Breast epithelium (tissue), 4 donors: Measurements from ENCODE around the gene FAM184B. TPM values are rescaled to one million over a fixed set of nuclear protein-coding genes. Genes with fewer than 3 reads are reported as not detected.
"Not testable (repeated sequence)": the region's sequence is repeated elsewhere in the genome, so short reads cannot be mapped to it uniquely, and the experiment has no call there.

Source experiments
- DNase-seq, 2 donors: peaks; one replicate each; pipeline ENCODE4 v3.0.0-alpha.2; 2019; ENCODE audit warnings: low spot score in 2 of 2
- H3K27ac ChIP-seq, 2 donors: fragments of 200-600 bp; sonication (generic) in 1 of 2; one replicate each; pipeline ENCODE4 v1.5.1; 2016 to 2019; ENCODE audit warnings: mild to moderate bottlenecking in 1 of 2
- H3K27me3 ChIP-seq, 2 donors: fragments of 200-600 bp; sonication (generic) in 1 of 2; one replicate each; pipeline versions ENCODE4 v1.5.1 to v1.6.0; 2017 to 2019; ENCODE audit warnings: control low read depth in 1 of 2, mild to moderate bottlenecking in 1 of 2
- H3K36me3 ChIP-seq: fragments of 200-600 bp; one replicate; pipeline ENCODE4 v1.5.1; 2019
- H3K4me1 ChIP-seq, 2 donors: fragments of 200-600 bp; sonication (generic); one replicate each; pipeline ENCODE4 v1.5.1; 2016 to 2019; ENCODE audit warnings: control low read depth in 1 of 2
- H3K4me3 ChIP-seq, 3 donors: fragments of 200-600 bp; sonication (generic); 1 replicate in 2 of 3; 2 replicates in 1 of 3; pipeline ENCODE4 v1.5.1; 2016 to 2019; ENCODE audit warnings: mild to moderate bottlenecking in 3 of 3, moderate library complexity in 2 of 3
- H3K9me3 ChIP-seq, 2 donors: fragments of 200-600 bp; sonication (generic) in 1 of 2; one replicate each; pipeline ENCODE4 v1.5.1; 2016 to 2019; ENCODE audit warnings: control low read depth in 1 of 2
- POLR2A ChIP-seq: fragments of 450-650 bp; IDR thresholded peaks from one replicate; pipeline ENCODE4 v1.6.1; 2016; ENCODE audit warnings: antibody characterized with exemption, mild to moderate bottlenecking, moderate library complexity
- POLR2AphosphoS5 ChIP-seq, 3 donors: sonication (generic); formaldehyde crosslinking; IDR thresholded peaks; one replicate each; pipeline ENCODE4 v1.6.1; 2017; ENCODE audit warnings: antibody characterized with exemption in 3 of 3
- intact Hi-C: fragments of 100-400 bp; cut with DNase I; formaldehyde crosslinking; loops from one replicate; pipeline ENCODE4 v1.15.1; 2023; ENCODE audit warnings: low total_unique reads
- total RNA-seq, 3 donors: library from RNA; depleted of rRNA; stranded (reverse); fragments of >200 nt; gene quantifications; one replicate each; pipeline ENCODE4 v1.1.0, GENCODE V29; 2016
- TF ChIP-seq, protein P1 (sequence below), 3 donors: fragments of 450-650 bp; IDR thresholded peaks; one replicate each; pipeline ENCODE4 v1.5.1; 2016 to 2017; ENCODE audit warnings: antibody characterized with exemption in 3 of 3, mild to moderate bottlenecking in 3 of 3, moderate library complexity in 3 of 3

FAM184B gene
- total RNA-seq, 3 donors from 2014 or later: 0.33 to 0.59 TPM; not detected in 1

DNA sequence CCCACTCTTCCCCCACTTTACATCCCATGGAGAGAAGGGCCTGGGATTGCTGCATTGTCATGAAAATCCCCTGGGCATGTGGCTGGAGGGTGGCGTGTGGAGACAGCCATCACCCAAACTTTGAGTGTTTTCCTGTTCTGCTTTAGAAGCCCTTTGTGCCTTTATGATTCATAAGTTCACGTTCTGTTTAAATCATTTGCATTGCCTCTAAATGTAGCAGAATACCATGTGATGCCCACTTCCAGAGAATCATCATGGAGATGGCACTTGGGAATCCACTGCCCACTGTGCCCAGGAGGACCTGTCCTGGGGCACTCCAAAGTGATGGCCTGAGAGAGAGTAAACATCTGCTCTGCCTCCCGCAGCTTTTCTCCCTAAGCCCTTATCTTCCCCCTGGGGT lies 114.2 kb downstream of the FAM184B start:
- H3K4me1 ChIP-seq: no peaks in the 10 kb centered on the region
- H3K36me3 ChIP-seq: no peaks in the 10 kb centered on the region
- H3K27me3 ChIP-seq: no peaks in the 10 kb centered on the region
- intact Hi-C loops: no loop called here
- TF ChIP-seq, protein P1, sequence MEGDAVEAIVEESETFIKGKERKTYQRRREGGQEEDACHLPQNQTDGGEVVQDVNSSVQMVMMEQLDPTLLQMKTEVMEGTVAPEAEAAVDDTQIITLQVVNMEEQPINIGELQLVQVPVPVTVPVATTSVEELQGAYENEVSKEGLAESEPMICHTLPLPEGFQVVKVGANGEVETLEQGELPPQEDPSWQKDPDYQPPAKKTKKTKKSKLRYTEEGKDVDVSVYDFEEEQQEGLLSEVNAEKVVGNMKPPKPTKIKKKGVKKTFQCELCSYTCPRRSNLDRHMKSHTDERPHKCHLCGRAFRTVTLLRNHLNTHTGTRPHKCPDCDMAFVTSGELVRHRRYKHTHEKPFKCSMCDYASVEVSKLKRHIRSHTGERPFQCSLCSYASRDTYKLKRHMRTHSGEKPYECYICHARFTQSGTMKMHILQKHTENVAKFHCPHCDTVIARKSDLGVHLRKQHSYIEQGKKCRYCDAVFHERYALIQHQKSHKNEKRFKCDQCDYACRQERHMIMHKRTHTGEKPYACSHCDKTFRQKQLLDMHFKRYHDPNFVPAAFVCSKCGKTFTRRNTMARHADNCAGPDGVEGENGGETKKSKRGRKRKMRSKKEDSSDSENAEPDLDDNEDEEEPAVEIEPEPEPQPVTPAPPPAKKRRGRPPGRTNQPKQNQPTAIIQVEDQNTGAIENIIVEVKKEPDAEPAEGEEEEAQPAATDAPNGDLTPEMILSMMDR (IDR thresholded peaks at IDR 0.05): no peak
- no peak for TF ChIP-seq POLR2A
- no peak for TF ChIP-seq POLR2AphosphoS5 (IDR thresholded peaks at IDR 0.05)
- no peak overlapping the region for H3K27ac ChIP-seq
- H3K4me3 ChIP-seq: no peak overlapping the region
- DNase-seq: no peak
- peaks cover 5 to 6% of the 10 kb centered on the region in 2 donors for H3K9me3 ChIP-seq

DNA sequence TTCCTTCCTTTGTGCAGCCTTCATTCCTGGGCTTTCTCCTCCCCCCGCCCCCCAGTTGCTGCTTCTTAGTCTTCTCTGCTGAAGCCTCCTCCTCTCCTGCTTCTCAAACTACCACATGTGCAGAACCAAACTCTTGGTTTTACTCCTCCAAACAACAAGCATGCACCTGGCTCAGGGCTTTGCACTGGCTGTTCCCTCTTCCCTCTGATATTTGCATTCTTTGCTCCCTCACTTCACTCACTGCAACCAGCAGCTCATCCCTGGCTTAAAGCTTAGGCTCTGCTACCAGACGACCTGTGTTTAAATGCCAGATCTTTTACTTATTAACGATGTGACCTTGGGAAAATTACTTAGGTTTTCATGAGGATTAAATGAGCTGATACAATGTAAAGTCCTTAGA lies 115.6 kb downstream of the FAM184B start:
- intact Hi-C loops: no loop called here
- Histone ChIP-seq H3K4me3 (no peak overlapping the region), H3K9me3 (no peaks in the 10 kb centered on the region), H3K27me3 (no peaks in the 10 kb centered on the region), H3K27ac (no peak overlapping the region), H3K4me1 (no peaks in the 10 kb centered on the region), H3K36me3 (no peaks in the 10 kb centered on the region)
- no peak for DNase-seq
- TF ChIP-seq, protein P1 (IDR thresholded peaks at IDR 0.05): no peak
- TF ChIP-seq POLR2A (no peak), POLR2AphosphoS5 (IDR thresholded peaks at IDR 0.05) (no peak)

DNA sequence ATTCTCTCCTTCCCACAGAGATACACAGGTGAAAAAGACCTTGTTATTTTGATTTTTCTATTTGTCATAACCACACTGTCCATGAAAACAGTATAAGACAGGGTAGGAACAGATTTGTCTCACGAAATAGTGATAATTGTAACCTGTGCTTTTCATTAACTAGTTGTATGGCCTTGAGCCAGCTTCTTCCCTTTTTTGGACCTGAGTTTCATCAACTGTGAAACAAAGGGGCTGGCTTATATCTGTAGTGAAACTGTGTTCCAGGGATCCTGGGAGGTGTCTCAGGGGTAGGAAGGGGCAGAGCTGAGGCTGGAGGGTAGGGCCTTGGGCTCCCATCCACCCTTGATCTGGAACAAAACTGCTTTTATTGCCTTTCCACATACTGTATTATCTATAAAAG lies 116.1 kb downstream of the FAM184B start:
- no peaks in the 10 kb centered on the region for H3K9me3 ChIP-seq
- H3K4me3 ChIP-seq: no peak overlapping the region
- TF ChIP-seq POLR2AphosphoS5 (IDR thresholded peaks at IDR 0.05) (no peak), POLR2A (no peak)
- TF ChIP-seq, protein P1 (IDR thresholded peaks at IDR 0.05): no peak
- no peak overlapping the region for H3K27ac ChIP-seq
- intact Hi-C loops: no loop called here
- H3K27me3 ChIP-seq: no peaks in the 10 kb centered on the region
- no peak for DNase-seq
- no peaks in the 10 kb centered on the region for H3K36me3 ChIP-seq
- H3K4me1 ChIP-seq: no peaks in the 10 kb centered on the region

DNA sequence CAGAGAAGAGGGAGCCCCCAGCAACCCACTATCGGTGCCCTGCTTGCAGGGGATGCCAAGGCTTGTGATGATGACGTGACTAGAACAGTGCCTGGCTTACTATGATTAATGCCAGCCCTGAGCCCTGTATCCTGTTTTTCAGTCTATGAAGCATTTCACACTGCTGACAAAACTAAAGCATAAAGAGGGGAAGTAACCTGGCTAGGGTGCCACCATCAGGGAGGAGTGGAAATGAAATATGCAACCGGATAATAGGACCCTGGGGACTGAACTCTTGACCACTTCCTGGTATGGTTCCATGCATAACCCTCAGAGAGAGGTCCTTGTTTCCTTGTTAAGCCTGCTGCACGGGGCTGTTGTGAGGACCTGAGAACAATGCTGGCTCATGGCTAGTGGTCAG lies 116.7 kb downstream of the FAM184B start:
- H3K9me3 ChIP-seq: no peaks in the 10 kb centered on the region
- intact Hi-C loops: no loop called here
- H3K27ac ChIP-seq: no peak overlapping the region
- no peaks in the 10 kb centered on the region for H3K36me3 ChIP-seq
- H3K27me3 ChIP-seq: no peaks in the 10 kb centered on the region
- no peaks in the 10 kb centered on the region for H3K4me1 ChIP-seq
- H3K4me3 ChIP-seq: no peak overlapping the region
- TF ChIP-seq POLR2A: no peak
- TF ChIP-seq, protein P1 (IDR thresholded peaks at IDR 0.05): no peak
- no peak for TF ChIP-seq POLR2AphosphoS5 (IDR thresholded peaks at IDR 0.05)
- no peak for DNase-seq

DNA sequence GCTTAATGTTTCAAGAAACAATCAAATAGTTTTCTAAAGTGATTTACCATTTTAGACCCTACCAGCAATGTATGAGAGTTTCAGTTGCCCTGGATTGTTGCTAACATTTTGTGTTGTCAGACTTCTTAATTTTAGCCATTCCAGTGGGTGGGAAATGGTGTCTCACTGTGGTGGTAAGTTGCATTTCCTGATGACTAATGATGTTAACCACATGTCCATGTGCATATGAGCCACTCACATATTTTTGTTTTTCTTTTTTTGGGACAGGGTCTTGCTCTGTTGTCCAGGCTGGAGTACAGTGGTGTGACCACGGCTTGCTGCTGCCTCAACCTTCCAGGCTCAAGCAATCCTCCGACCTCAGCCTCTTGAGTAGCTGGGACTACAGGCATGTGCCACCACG lies 118.7 kb downstream of the FAM184B start:
- no peak for DNase-seq
- intact Hi-C loops: no loop called here
- no peak for TF ChIP-seq POLR2A
- TF ChIP-seq, protein P1 (IDR thresholded peaks at IDR 0.05): no peak
- no peak for TF ChIP-seq POLR2AphosphoS5 (IDR thresholded peaks at IDR 0.05)

DNA sequence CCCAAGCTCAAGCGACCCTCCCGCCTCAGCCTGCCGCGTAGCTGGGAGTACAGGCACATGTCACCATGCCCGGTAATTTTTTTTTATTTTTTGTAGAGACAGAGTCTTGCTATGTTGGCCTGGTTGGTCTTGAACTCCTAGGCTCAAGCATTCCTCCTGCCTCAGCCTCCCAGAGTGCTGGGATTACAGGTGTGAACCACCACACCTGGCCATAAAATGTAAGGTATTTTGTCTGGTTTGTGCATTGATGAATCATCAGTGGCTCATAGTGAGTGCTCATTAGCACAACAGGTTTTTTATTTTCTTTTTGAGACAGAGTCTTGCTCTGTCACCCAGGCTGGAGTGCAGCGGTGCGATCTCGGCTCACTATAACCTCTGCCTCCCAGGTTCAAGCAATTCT lies 122.2 kb downstream of the FAM184B start:
- H3K9me3 ChIP-seq, H3K36me3 ChIP-seq, intact Hi-C loops, H3K27ac ChIP-seq, DNase-seq, H3K4me1 ChIP-seq, H3K4me3 ChIP-seq, H3K27me3 ChIP-seq: not testable (repeated sequence)

More for the DNA sequence above, 118.7 kb downstream of the FAM184B start:
- H3K9me3 ChIP-seq: no peaks in the 10 kb centered on the region
- no peaks in the 10 kb centered on the region for H3K27me3 ChIP-seq
- no peaks in the 10 kb centered on the region for H3K4me1 ChIP-seq
- no peak overlapping the region for H3K4me3 ChIP-seq
- no peak overlapping the region for H3K27ac ChIP-seq
- no peaks in the 10 kb centered on the region for H3K36me3 ChIP-seq
